Measurements from ENCODE around the gene WFDC1.

WFDC1 gene

GRCh38 chr16:84253173-84253572, 41.5 kb upstream of the WFDC1 start:
- DNase-seq (ENCODE audit: low spot score) = no peak
- TF ChIP-seq CTCF (IDR thresholded peaks at IDR 0.05; ENCODE audit: borderline replicate concordance, control extremely low read depth, extremely low read depth, insufficient read depth, missing control alignments) = no peak
- in situ Hi-C loops (cut with MboI; ENCODE audit: low sequenced_read_pairs, unreplicated experiment) = no loop called here

DNA sequence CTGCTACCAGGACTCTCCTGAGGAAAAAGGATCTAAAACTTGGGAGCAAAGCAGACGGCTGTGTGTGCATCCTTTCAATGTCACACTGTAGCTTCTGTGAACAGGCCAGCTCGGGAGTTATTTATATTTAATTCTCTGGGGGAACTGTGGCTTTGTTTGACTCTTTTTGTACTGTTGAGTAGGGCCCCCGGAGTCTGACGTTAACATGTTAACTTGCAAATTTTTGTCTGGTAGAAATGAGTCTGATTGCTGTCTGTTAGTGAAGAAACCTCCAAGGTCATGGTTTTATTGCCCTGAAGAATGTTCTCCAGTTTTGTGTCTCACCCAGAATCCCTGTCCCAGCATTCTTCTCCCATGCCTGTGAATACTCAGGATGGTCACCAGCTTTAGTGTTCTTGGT, 40.6 kb upstream of the WFDC1 start:
- in situ Hi-C loops (cut with MboI; ENCODE audit: low sequenced_read_pairs, unreplicated experiment) = no loop called here
- DNase-seq (ENCODE audit: low spot score) = no peak
- TF ChIP-seq CTCF (IDR thresholded peaks at IDR 0.05; ENCODE audit: borderline replicate concordance, control extremely low read depth, extremely low read depth, insufficient read depth, missing control alignments) = no peak

- no peak for TF ChIP-seq CTCF (IDR thresholded peaks at IDR 0.05; ENCODE audit: borderline replicate concordance, control extremely low read depth, extremely low read depth, insufficient read depth, missing control alignments)
- in situ Hi-C loops (cut with MboI; ENCODE audit: low sequenced_read_pairs, unreplicated experiment) = no loop called here
- no peak for DNase-seq (ENCODE audit: low spot score)
These were observed 39.4 kb upstream of the WFDC1 start for GRCh38 chr16:84255050-84255810.

- TF ChIP-seq CTCF (IDR thresholded peaks at IDR 0.05; ENCODE audit: borderline replicate concordance, control extremely low read depth, extremely low read depth, insufficient read depth, missing control alignments) = no peak
- DNase-seq (ENCODE audit: low spot score) = no peak
- in situ Hi-C loops (cut with MboI; ENCODE audit: low sequenced_read_pairs, unreplicated experiment) = no loop called here
These were observed 36.4 kb upstream of the WFDC1 start for GRCh38 chr16:84258266-84258665.

GRCh38 chr16:84259691-84260090, 35.0 kb upstream of the WFDC1 start:
- TF ChIP-seq CTCF (IDR thresholded peaks at IDR 0.05; ENCODE audit: borderline replicate concordance, control extremely low read depth, extremely low read depth, insufficient read depth, missing control alignments) = no peak
- in situ Hi-C loops (cut with MboI; ENCODE audit: low sequenced_read_pairs, unreplicated experiment) = no loop called here
- DNase-seq (ENCODE audit: low spot score) = no peak

DNA sequence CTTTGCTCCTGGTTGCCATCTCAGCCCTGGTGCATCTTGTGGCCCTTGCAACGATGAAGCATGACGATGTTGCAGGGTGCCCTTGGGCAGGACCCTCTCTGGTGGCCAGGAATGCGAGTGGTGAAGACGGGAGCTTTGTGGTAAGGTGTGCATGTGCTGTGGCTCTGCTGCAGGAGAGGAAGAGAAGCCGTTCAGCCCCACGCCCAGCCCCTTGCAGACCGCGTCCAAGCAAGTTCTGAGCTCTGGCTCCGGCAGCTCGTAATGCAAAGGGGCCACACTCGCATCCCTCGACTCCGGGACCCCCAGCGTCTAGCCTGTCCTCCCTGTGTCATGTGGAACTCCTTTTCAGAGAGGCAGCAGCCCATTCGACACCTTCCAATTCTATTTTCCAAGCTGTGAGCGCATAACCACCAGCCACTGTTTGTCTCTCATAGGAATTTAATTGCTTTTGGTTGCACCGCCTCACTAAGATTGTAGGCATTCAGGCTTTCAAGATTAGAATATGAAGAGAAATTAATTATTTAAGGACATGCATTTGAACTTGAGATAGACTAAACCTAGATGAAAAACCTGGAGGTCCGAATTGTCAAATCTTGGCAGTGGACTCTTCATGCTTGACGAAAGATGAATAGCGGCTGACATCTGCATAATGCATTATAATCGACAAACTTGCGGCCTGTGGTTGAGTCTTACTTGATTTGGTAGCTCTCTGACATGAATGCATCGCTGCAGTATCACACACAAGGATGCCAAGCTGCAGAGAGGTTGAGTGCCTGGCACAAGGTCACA, 33.7 kb upstream of the WFDC1 start:
- DNase-seq (ENCODE audit: low spot score) = no peak
- in situ Hi-C loops (cut with MboI; ENCODE audit: low sequenced_read_pairs, unreplicated experiment) = no loop called here
- TF ChIP-seq CTCF (IDR thresholded peaks at IDR 0.05; ENCODE audit: borderline replicate concordance, control extremely low read depth, extremely low read depth, insufficient read depth, missing control alignments) = no peak

Measured in GM13976 (cell line).